Activated T-cell treated with anti-CD3 and anti-CD28 coated beads for 1 hour (primary cell): Measurements from ENCODE around the gene NFYA.

Experiments used
- DNase-seq: peaks from one replicate; pipeline ENCODE4 v3.0.0-alpha.2; 2020; ENCODE audit warnings: low read depth

Gene NFYA

GRCh38 chr6:41072836-41073202, at the start of gene NFYA:
Gene NFYA (plus strand): TSS chr6:41072974. CDS start chr6:41079090, 6,116 bp downstream.
- DNase-seq = peak; percentile 100

GRCh38 chr6:41023114-41023513, 49.7 kb upstream of the NFYA start:
- no peak for DNase-seq

- no peak for DNase-seq
Measured at GRCh38 chr6:41025966-41026530, 46.7 kb upstream of the NFYA start.

- no peak for DNase-seq
Measured at GRCh38 chr6:41027241-41027640, 45.5 kb upstream of the NFYA start.

- DNase-seq = peak; percentile 62
Measured at GRCh38 chr6:41027799-41028560, 44.8 kb upstream of the NFYA start.

- no peak for DNase-seq
Measured at GRCh38 chr6:41028561-41029412, 44.0 kb upstream of the NFYA start.

- DNase-seq = no peak
Measured at GRCh38 chr6:41032830-41033229, 39.9 kb upstream of the NFYA start.

GRCh38 chr6:41033776-41034175, 39.0 kb upstream of the NFYA start:
- DNase-seq = no peak

- no peak for DNase-seq
Measured at GRCh38 chr6:41036186-41036585, 36.6 kb upstream of the NFYA start.

- DNase-seq = no peak
Measured at GRCh38 chr6:41036601-41037000, 36.2 kb upstream of the NFYA start.

GRCh38 chr6:41037107-41037900, 35.5 kb upstream of the NFYA start:
- no peak for DNase-seq

- DNase-seq = no peak
Measured at GRCh38 chr6:41038205-41038604, 34.6 kb upstream of the NFYA start.

GRCh38 chr6:41039060-41039998, 33.4 kb upstream of the NFYA start, which contains the start of gene UNC5CL:
Gene UNC5CL (minus strand): TSS chr6:41039221. CDS start chr6:41035074, 4,147 bp downstream.
- peak; percentile 45 for DNase-seq

- no peak for DNase-seq
Measured at GRCh38 chr6:41040101-41040939, 32.5 kb upstream of the NFYA start.

GRCh38 chr6:41040940-41041536, 31.7 kb upstream of the NFYA start:
- no peak for DNase-seq

- no peak for DNase-seq
Measured at GRCh38 chr6:41042226-41043055, 30.3 kb upstream of the NFYA start, which contains the start of gene TSPO2. Gene TSPO2 (plus strand): TSS chr6:41042467. CDS start chr6:41042986, 519 bp downstream.

GRCh38 chr6:41043151-41043550, 29.6 kb upstream of the NFYA start:
- DNase-seq = no peak

GRCh38 chr6:41045664-41046063, 27.1 kb upstream of the NFYA start:
- DNase-seq = no peak
